OCI-LY1 (cell line): ENCODE measurements around the gene LARGE2.
A peak's percentile ranks its signal among the peaks of the same experiment; 100 is the strongest.

Experiments
- H2AFZ ChIP-seq: fragments of 200-600 bp; sonication (generic), shearing (Covaris generic); 2 replicates; pipeline ENCODE4 v1.6.0; 2014; ENCODE audit warnings: antibody characterized with exemption, mild to moderate bottlenecking, low read length
- H3F3A ChIP-seq: fragments of 200-600 bp; sonication (generic), shearing (Covaris generic); 2 replicates; pipeline ENCODE4 v1.6.0; 2014; ENCODE audit warnings: mild to moderate bottlenecking, antibody characterized with exemption, low read length, moderate library complexity; ENCODE audit not compliant: insufficient read depth
- H3K27ac ChIP-seq: fragments of 200-600 bp; sonication (generic); 2 replicates; pipeline ENCODE4 v1.5.1; 2014; ENCODE audit warnings: low read length, mixed run types, mild to moderate bottlenecking, low read depth; ENCODE audit not compliant: poor library complexity, severe bottlenecking
- H3K27me3 ChIP-seq: fragments of 200-600 bp; sonication (generic); 2 replicates; pipeline ENCODE4 v1.6.0; 2014; ENCODE audit warnings: antibody characterized with exemption, mild to moderate bottlenecking, low read length, moderate library complexity; ENCODE audit not compliant: insufficient read depth
- H3K36me3 ChIP-seq: fragments of 200-600 bp; sonication (generic); 2 replicates; pipeline ENCODE4 v1.6.1; 2014; ENCODE audit warnings: mild to moderate bottlenecking, antibody characterized with exemption, low read length, moderate library complexity, mixed read lengths; ENCODE audit not compliant: insufficient read depth
- H3K4me1 ChIP-seq: fragments of 200-600 bp; sonication (generic); 2 replicates; pipeline ENCODE4 v1.5.1; 2014; ENCODE audit warnings: mild to moderate bottlenecking, low read length, moderate library complexity; ENCODE audit not compliant: insufficient read depth, severe bottlenecking
- H3K4me2 ChIP-seq: fragments of 200-600 bp; sonication (generic), shearing (Covaris generic); 2 replicates; pipeline ENCODE4 v1.6.1; 2014; ENCODE audit warnings: low read length
- H3K4me3 ChIP-seq: fragments of 200-600 bp; sonication (generic); 2 replicates; pipeline ENCODE4 v1.5.1; 2014; ENCODE audit warnings: low read length, low read depth, mild to moderate bottlenecking, mixed read lengths; ENCODE audit not compliant: poor library complexity, severe bottlenecking
- H3K79me2 ChIP-seq: fragments of 200-600 bp; shearing (Covaris generic); 2 replicates; pipeline ENCODE4 v1.6.1; 2016; ENCODE audit warnings: mixed run types, low read length, mixed read lengths; ENCODE audit not compliant: insufficient read depth
- H3K9ac ChIP-seq: fragments of 200-600 bp; sonication (generic), shearing (Covaris generic); 2 replicates; pipeline ENCODE4 v1.6.1; 2014; ENCODE audit warnings: mild to moderate bottlenecking, low read length, mixed read lengths
- H3K9me2 ChIP-seq: fragments of 200-600 bp; sonication (generic), shearing (Covaris generic); 2 replicates; pipeline ENCODE4 v1.6.1; 2014; ENCODE audit warnings: low read depth, mild to moderate bottlenecking, low read length, mixed read lengths
- H3K9me3 ChIP-seq: fragments of 200-600 bp; shearing (Covaris generic); 2 replicates; pipeline ENCODE4 v1.6.1; 2014; ENCODE audit warnings: low read length, mixed read lengths
- H4K20me1 ChIP-seq: fragments of 200-600 bp; sonication (generic), shearing (Covaris generic); 2 replicates; pipeline ENCODE4 v1.6.0; 2016; ENCODE audit warnings: mild to moderate bottlenecking, low read length; ENCODE audit not compliant: insufficient read depth
- EZH2 ChIP-seq: fragments of 200-600 bp; sonication (generic), shearing (Covaris generic); IDR thresholded peaks from 2 replicates; pipeline ENCODE4 v1.8.0; 2017; ENCODE audit warnings: borderline replicate concordance, mixed run types, mild to moderate bottlenecking, antibody characterized with exemption, low read length, moderate library complexity, mixed read lengths
- TF ChIP-seq, protein P1 (sequence below): fragments of 200-600 bp; sonication (generic), shearing (Covaris generic); IDR thresholded peaks from 2 replicates; pipeline ENCODE4 v1.5.1; 2017; ENCODE audit warnings: mild to moderate bottlenecking, antibody characterized with exemption, low read length, moderate library complexity, mixed read lengths

Gene LARGE2

DNA sequence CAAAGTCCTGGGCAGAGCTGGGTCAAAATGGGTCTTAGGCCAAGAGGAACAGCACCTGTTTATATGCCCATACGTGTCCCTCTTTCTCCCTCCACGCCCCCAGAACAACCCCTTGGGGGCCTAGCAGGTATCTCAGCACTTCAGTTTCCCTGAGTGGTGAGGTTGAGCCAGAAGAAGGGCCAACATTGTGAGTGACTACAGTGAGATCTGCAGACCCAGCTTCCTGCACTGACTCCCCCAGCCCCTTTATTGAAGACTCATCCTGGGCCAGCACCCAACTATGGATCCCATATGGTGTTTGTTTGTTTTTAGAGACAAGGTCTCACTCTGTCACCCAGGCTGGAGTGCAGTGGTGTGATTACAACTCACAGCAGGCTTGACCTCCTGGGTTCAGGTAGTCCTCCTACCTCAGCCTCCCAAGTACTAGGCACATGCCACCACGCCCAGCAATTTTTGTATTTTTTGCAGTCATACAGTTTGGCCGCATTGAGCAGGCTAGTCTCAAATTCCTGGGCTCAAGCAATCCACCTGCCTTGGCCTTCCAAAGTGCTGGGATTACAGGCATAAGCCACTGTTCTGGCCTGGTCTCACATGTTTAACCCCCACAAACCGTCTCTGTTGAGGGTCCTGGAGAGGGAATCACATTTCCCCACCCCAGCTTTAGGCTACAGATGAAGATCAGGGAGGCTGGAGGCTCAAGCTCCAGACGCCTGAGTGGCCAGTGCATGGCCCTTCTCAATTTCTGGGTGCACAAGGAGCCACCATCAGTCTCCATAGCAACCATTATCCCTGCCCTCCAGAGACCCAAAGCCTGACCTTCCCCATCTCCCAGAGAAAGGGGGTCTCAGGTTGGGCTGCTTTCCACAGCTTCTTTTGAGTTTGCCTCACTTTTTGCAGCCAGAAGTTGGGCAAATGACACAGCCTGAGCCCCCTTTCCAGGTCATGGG, 1.7 kb upstream of the LARGE2 start:
- no peaks in the 10 kb centered on the region for H3F3A ChIP-seq
- H3K27ac ChIP-seq, result no peak overlapping the region
- no peaks in the 10 kb centered on the region for H4K20me1 ChIP-seq
- no peak overlapping the region for H3K4me3 ChIP-seq
- H3K36me3 ChIP-seq, result peaks cover 6% of the 10 kb centered on the region; the same call in 1 of the 2 replicates
- H3K9me3 ChIP-seq, result no peaks in the 10 kb centered on the region
- H2AFZ ChIP-seq, result no peak overlapping the region
- H3K9me2 ChIP-seq, result no peaks in the 10 kb centered on the region
- H3K4me1 ChIP-seq, result peaks cover 46% of the 10 kb centered on the region
- no peak overlapping the region for H3K4me2 ChIP-seq
- TF ChIP-seq, protein P1, sequence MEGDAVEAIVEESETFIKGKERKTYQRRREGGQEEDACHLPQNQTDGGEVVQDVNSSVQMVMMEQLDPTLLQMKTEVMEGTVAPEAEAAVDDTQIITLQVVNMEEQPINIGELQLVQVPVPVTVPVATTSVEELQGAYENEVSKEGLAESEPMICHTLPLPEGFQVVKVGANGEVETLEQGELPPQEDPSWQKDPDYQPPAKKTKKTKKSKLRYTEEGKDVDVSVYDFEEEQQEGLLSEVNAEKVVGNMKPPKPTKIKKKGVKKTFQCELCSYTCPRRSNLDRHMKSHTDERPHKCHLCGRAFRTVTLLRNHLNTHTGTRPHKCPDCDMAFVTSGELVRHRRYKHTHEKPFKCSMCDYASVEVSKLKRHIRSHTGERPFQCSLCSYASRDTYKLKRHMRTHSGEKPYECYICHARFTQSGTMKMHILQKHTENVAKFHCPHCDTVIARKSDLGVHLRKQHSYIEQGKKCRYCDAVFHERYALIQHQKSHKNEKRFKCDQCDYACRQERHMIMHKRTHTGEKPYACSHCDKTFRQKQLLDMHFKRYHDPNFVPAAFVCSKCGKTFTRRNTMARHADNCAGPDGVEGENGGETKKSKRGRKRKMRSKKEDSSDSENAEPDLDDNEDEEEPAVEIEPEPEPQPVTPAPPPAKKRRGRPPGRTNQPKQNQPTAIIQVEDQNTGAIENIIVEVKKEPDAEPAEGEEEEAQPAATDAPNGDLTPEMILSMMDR, result no peak
- no peak for TF ChIP-seq EZH2
- H3K27me3 ChIP-seq, result no peaks in the 10 kb centered on the region
- no peak overlapping the region for H3K9ac ChIP-seq
- 0 out of 2 replicates have a peak, but pooled peaks cover 3% of the 10 kb centered on the region for H3K79me2 ChIP-seq

DNA sequence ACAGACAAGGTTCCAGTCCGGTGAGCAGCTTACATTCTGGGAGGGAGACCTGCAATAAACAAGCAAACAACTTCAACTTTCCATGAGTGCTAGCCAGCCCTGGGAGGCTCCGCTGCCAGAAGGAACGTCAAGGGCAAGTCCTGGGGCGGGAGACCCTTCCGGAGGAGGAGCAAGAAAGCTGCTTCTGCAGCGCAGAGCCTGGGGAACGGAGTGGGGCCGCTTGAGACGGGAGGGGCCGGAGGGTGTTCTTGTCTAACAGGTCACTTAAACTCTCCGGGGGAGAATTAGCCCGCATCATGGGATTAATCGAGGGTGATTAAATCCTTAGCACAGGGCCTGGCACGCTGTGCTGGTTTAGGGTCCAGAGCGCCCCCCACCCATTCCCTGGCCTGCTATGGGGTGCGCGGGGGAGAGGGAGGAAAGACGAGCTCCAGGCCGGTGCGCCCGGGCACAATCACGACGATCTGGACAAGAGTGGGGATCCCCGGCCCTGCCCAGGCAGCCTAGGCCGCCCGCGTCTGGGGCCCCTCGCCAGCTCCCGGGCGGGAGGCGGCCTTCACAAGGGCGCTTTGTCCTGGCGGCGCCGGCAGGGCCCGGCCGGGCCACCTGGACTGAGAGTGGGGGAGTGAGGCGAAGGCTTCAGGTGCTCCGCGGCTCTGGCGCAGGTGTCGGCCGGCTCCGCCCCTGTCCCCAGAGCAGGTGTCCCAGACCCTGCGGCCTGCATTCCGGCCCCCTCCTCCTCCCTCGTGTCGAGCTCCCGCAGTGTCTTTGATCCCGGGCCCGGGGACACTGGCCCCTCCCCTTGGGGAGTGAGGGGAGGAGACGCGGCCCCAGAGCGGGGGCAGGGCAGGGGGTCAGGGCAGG, 663 bp upstream of the LARGE2 start:
- no peaks in the 10 kb centered on the region for H3K9me2 ChIP-seq
- peak overlapping the region; percentile 53 for H3K4me3 ChIP-seq
- no peak overlapping the region for H3K27ac ChIP-seq
- no peaks in the 10 kb centered on the region; the same call in 1 of the 2 replicates for H3K27me3 ChIP-seq
- no peaks in the 10 kb centered on the region for H3K36me3 ChIP-seq
- H3K4me1 ChIP-seq, result peaks cover 37% of the 10 kb centered on the region
- H3K9ac ChIP-seq, result no peak overlapping the region; the same call in 1 of the 2 replicates
- H3F3A ChIP-seq, result no peaks in the 10 kb centered on the region
- H3K9me3 ChIP-seq, result no peaks in the 10 kb centered on the region
- H4K20me1 ChIP-seq, result no peaks in the 10 kb centered on the region
- H3K4me2 ChIP-seq, result peak overlapping the region; percentile 54
- H2AFZ ChIP-seq, result no peak overlapping the region
- no peak for TF ChIP-seq EZH2
- TF ChIP-seq, protein P1, result no peak
- 0 out of 2 replicates have a peak, but pooled peaks cover 3% of the 10 kb centered on the region for H3K79me2 ChIP-seq

DNA sequence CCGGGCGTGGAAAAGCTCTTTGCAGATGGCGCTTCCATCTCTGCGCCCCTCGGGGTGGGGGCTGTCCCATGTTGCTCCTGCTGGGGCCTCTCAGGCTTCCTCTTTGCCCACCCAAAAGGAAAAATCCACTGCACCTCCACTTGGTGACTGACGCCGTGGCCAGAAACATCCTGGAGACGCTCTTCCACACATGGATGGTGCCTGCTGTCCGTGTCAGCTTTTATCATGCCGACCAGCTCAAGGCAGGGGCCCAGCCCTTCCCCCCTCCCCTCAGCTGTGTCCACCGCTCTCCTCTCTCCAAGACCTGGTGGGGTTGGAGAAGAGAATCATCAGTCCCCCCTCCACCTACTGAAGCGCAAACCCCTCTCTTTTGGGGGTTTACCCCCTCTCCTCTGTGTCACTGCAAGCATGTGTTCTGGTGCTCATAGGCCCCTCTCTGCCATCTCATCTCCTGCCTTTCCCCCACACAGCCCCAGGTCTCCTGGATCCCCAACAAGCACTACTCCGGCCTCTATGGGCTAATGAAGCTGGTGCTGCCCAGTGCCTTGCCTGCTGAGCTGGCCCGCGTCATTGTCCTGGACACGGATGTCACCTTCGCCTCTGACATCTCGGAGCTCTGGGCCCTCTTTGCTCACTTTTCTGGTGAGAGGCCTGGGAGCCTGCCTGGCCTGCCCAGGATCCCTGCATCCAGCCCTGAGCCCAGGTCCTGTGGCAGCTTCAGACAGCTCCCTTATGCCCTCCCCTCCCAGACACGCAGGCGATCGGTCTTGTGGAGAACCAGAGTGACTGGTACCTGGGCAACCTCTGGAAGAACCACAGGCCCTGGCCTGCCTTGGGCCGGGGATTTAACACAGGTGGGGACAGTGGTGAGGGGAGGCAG, 1.8 kb downstream of the LARGE2 start:
- H3K27me3 ChIP-seq, result no peaks in the 10 kb centered on the region; the same call in 1 of the 2 replicates
- no peaks in the 10 kb centered on the region for H3K9me2 ChIP-seq
- no peak for TF ChIP-seq EZH2
- TF ChIP-seq, protein P1, result no peak
- no peak overlapping the region for H3K27ac ChIP-seq
- H3K79me2 ChIP-seq, result no peaks in the 10 kb centered on the region
- no peaks in the 10 kb centered on the region for H3F3A ChIP-seq
- no peak overlapping the region for H2AFZ ChIP-seq
- no peaks in the 10 kb centered on the region for H3K9me3 ChIP-seq
- H3K4me3 ChIP-seq, result no peak overlapping the region
- no peak overlapping the region for H3K9ac ChIP-seq
- H4K20me1 ChIP-seq, result no peaks in the 10 kb centered on the region
- no peak overlapping the region for H3K4me2 ChIP-seq
- H3K4me1 ChIP-seq, result peaks cover 24% of the 10 kb centered on the region
- no peaks in the 10 kb centered on the region for H3K36me3 ChIP-seq
